ENCODE measurements around the gene TMEM98.
A peak's percentile ranks its signal among the peaks of the same experiment; 100 is the strongest.
"Not testable (repeated sequence)": the region's sequence is repeated elsewhere in the genome, so short reads cannot be mapped to it uniquely, and the experiment has no call there.

The TMEM98 gene

DNA sequence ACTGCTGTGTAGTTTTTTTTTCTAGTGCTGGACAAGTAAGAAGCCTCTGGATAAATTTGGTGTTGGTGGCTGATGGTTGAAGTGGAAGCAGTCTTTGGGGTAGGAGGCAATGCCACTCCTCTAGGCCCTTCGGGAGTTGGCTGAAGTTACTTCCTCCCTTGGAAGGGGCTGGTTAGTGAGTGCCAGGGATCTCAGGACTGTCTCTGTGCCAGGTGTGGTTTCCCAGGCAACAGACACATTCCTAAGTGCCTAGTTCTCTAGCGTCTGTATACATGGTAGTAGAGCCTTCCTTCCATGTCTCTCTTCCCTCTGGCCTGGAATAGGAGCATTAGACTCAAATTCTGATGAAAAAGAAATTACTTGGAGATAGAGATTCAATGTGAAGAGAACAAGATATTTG, 15.3 kb downstream of the TMEM98 start:
- no peak for DNase-seq (ENCODE audit: low read depth in 2 of 2)

DNA sequence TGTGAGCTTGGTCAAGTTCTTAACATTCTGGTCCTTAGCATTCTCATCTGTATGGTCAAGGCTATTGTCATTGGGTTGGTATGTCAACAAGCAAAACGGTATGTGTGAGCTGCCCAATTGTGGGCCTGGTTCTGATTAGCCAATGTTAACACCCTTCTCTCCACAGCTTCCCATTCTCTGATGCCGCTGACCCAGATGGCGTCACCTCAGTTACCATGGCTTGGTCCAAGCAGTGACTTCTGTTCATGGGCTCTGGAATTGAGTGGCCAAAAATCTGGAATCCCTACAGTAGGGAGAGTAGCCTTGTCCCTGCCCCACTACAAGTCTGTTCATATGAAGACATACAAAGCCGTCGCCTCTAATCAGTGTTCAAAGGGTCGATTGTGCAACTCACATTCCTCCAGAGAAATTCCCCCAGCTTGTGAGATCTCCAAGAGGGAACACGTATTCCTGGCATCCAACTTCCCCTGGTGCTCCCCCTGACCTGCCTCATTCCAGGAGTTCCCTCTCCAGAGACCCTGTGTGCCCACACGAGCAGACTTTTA, 15.8 kb downstream of the TMEM98 start:
- DNase-seq (ENCODE audit: low read depth in 2 of 2) = no peak

DNA sequence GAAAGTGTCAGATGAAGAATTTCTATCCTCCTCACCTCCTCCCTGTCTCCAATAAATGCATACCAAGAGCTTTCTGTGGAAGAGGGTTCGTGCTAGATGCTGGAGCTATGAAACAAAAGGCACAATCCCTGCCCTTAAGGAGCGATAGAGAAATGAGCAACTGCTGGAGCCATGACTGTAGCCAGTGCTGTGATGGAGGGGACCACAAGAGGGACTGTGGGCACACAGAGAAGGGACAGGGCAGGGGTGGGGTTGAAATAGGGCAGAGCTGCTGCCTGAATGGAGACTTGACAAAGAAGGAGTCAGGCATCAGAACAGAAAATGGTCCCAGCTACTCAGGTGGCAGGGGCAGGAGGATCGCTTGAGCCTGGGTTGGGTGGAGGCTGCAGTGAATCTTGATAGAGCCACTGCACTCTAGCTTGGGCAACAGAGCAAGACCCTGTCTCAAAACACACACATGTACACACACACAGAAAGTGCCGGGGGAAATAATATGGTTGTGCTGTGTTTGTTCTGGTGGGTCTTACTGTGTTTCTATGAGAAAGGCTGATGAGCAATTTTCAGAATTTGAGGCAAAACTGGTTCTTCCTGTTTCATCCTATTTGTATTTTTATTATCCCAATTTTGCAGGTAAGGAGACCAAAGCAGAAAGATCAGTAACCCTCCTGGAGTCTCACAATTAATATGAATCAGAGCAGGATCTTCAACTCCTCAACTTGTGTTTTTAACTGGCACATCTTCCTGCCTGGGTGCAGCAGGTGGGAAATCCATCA, 16.5 kb downstream of the TMEM98 start:
- DNase-seq (ENCODE audit: low read depth in 2 of 2) = no peak

DNA sequence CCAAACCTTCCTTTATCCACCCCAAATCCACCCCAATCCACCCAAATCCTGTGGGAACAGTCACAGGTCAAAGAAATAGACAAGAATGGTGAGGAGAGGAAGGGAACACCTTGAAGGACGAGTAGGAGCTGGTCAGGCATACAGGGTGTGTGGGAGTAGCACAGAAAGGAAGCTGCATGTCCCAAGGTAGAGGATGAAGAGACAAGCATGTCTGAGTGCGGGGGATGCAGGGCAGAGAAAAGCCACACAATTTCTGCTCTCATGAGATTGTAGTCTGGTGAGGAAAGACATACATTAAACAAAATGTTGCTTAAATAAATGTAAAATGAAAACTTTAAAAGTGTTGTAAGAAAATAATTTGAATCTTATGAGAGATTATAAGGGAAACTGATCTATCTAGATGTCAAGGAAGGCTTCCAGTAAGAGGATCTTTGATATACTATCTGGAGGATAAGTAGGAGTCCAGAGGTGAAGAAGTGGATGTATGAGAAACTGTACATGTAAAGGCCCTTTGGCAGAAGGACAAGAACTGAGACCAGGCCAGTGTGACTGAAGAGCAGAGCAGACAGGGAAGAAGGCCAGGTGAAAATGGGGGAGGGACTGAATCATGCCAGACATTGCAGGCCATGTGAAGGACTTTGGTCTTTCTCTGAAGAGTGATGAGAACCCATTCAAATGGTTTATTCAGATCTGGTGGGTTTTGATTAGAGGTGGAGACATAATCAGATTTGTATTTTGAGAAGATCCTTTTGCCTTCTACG, 18.6 kb downstream of the TMEM98 start:
- DNase-seq (ENCODE audit: low read depth in 2 of 2) = no peak

DNA sequence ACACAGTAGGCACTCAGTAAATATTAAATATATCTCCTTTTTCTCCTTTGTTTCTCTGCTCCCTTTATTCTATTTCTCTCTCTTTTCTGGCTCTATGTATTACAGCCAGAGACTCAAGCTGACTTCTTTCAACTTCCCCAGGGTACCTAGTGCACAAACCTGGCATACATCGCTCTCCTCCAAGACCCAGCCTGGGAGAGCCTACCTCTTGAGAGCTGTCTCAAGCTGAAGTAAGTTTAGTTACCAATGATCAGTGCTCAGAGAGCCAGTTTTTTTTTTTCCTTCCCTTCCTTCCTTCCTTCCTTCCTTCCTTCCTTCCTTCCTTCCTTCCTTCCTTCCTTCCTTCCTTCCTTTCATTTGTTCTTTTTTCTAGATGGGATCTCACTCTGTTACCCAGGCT, 19.8 kb downstream of the TMEM98 start:
- no peak for DNase-seq (ENCODE audit: low read depth in 2 of 2)

DNA sequence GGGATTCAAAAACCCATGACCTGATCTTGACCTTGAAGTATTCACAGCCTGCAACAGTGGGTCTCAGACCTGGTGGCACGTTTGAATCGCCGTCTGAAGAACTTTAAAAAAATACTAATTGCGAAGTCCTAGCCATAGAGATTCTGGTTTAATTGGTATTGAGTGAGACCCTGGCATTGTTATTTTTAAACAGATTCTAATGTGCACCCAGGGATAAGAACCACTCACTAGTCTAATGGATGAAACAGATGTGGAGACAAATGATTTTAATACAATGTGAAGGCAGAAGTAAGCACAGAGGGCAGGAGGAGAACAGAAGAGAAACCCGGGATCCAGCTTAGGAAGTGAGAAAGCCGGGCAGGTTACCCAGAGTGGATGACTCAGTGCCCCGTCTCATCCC, 21.2 kb downstream of the TMEM98 start:
- DNase-seq (ENCODE audit: low read depth in 2 of 2) = no peak

DNA sequence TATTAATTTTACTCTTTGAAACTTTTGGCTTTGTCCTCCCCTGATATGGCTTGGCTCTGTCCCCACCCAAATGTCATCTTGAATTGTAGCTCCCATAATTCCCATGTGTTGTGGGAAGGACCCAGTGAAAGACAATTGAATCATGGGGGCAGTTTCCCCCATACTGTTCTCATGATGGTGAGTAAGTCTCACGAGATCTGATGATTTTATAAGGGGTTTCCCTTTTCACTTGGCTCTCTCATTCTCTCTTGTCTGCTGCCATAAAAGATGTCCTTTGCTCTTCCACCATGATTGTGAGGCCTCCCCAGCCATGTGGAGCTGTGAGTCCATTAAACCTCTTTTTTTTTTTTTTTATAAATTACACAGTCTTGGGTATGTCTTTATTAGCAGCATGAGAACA, 24.5 kb downstream of the TMEM98 start:
- DNase-seq (ENCODE audit: low read depth in 2 of 2) = not testable (repeated sequence)

DNA sequence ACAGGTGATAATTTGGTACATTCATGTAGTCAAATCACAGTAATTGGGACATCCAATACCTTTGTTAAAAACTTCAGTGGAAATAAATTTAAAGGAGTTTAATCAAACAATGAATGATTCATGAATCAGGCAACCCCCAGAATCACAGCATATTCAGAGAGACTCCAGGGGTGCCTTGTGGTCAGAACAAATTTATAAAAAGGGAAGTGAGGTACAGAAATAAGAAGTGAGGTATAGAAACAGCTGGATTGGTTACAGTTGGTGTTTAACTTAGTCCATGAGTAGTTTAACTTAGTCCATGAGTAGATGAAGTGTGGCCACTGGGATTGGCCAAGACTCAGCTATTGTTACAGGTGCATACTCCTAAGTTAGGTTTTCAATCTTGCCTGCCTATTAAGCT, 25.1 kb downstream of the TMEM98 start:
- no peak for DNase-seq (ENCODE audit: low read depth in 2 of 2)

DNA sequence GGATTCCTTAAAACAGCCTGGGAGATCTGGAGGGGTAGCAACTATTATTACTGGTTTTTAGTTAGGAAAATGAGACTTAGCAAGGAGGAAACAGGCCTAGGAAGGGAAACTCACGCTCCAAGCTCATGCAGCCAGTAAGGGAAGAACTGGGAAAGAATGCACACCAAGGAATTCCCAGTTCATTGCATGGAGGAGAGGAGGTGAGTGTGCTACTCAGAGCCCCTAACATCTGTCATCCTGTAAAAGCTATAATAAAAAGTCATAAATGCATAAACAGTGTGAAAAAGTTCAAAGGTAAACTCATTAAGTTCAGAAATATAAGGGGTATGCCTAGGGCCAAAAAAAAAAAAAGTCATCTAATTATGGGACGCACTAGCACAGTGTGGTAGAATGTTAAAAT, 25.9 kb downstream of the TMEM98 start:
- no peak for DNase-seq (ENCODE audit: low read depth in 2 of 2)

DNA sequence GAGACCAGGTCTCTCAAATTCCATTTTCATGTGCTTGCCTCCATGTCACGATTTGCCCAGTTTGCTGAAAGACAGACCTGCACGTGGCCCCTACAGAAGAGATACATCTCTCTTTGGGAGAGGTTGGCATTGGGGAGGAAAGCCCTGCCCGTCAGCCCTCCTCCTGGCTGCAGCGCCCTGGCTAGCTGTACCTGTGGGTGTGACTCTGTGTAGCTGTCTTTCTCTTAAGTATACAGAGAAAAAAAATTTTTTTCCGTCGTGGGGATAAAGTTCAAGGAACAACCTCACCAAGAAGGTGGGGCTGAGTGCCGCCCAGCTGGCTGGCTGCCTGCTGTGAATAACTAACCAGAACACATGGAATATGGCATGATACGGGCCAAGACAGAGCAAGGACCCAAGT, 26.5 kb downstream of the TMEM98 start:
- no peak for DNase-seq (ENCODE audit: low read depth in 2 of 2)

DNA sequence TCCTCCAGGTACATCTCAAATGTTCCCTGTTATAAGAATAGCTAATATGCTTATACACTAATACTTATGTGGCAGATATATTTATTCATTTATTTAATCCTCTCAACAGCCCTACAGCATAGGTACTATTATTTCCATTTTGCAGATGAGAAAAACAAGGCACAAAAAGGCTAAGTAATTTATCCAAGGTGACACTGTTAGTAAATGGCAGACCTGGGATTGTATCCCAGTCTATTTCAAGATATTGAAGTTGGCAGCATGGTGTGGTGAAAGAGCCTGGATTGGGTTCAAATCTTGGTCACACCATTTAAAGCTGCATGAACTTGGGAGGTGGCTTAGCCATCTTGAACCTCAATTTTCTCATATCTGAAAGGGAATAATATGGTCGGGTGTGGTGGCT, 27.2 kb downstream of the TMEM98 start:
- DNase-seq (ENCODE audit: low read depth in 2 of 2) = no peak

DNA sequence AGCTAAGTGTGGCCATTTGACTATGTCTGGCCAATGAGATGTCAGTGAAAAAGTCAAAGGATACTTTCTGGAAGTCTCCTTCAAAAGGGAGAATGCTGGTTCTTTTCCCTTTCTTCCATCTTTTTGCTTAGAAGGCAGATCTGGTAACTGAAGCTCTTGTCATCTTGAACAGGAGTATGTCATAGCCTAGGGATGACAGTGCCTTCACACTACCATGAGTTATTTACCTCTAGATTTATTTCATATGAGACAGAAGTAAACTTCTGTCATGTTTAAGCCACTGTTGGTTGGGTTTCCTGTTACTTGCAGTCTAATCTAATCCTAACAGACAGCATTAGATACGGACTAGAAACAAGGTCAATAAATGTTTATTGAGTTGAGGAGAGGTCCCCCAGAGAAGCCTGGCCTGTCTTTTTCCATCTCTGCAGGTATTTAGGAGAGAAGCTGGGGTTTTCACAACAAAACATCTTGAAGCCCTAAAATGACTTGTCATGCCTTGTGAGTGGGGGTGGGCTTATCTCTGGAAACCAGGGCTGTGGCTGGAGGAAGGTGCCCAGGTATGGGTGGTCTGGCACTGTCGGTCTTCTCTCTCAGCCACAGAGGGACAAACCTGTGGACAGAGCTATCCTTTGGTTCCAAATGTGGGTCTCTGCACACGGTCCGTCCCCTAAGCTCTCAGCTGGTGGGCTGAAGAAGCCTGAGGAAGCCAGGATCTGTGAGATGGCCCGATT, 28.5 kb downstream of the TMEM98 start:
- no peak for DNase-seq (ENCODE audit: low read depth in 2 of 2)

DNA sequence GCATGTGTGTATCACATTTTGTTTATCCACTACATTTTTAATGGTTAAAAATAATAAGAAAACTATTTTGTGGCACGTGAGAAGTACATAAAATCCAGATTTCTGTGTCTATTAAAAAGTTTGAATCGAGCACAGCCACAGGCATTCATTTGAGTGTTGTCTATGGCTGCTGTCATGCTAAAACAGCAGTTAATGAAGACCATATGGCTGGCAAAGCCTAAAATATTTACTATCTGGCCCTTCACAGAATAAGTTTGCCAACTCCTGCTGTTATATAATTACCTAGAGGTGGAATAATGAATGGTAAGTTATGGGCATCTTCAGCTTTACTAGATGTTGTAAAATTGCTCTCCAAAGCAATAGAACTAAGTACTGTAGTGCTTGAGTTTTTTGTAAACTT, 30.5 kb downstream of the TMEM98 start:
- no peak for DNase-seq (ENCODE audit: low read depth in 2 of 2)

DNA sequence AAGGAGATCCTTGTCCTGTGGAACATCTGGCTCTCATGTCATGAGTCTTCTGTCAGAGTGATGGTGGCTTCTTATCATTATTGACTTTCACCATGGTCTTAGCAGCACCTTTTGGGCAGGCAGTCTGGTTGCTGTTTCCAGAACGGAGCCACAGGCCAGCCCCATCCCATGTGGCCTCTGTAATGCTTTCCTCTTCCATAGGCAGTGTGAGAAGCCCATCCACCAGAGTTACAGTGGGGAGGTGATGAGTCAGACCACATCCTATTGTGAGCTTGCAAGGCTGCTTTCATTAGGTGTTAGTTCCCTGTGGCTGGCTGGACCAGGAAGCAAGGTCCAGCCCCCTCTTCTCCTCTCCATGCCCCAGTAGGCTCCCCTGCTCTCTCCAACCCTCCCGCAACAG, 32.9 kb downstream of the TMEM98 start:
- DNase-seq (ENCODE audit: low read depth in 2 of 2) = no peak

DNA sequence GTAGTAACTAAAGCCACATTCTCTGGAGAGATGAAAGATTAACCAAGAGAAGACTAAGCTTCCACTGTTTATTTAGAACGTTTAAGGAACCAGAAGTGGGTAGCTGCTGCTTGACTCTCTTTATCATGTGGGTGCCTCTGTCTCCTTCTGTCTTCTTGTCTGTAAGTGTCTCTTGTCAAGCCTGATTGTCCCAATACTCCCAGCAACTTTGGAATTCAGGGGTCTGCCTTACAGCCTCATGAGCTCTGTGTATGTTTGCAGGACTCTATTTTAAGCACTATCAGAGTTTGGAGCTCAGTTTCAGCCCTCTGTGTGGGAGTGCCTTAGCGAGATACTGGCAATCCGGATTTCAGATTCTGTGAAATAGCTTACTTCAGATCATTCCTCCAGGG, 34.4 kb downstream of the TMEM98 start:
- no peak for DNase-seq (ENCODE audit: low read depth in 2 of 2)

DNA sequence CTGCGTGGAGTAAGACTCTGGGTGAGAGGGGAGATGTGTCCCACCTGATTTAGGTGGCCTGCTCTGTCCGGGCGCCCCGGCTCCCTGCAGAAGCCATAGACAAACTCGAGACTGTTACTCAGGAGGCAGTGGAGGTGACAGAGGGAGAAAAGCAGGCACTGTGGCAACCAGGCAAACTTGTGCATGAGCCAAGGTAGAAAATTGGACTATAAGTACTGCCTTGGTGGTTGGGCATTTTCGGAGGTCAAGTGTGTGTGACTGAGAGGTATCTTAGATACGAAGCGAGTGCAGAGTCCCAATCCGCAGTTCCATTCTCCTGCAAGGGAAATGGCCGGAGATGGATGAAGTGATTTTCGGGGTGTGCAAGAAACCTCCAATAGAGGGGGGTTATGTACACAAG, 36.6 kb downstream of the TMEM98 start:
- no peak for DNase-seq (ENCODE audit: low read depth in 2 of 2)

DNA sequence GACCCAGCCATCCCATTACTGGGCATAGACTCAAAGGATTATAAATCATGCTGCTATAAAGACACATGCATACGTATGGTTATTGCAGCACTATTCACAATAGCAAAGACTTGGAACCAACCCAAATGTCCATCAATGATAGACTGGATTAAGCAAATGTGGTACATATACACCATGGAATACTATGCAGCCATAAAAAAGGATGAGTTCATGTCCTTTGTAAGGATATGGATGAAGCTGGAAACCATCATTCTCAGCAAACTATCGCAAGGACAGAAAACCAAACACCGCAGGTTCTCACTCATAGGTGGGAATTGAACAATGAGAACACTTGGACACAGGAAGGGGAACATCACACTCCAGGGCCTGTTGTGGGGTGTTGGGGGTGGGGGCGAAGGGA, 41.3 kb downstream of the TMEM98 start:
- not testable (repeated sequence) for DNase-seq (ENCODE audit: low read depth in 2 of 2)

DNA sequence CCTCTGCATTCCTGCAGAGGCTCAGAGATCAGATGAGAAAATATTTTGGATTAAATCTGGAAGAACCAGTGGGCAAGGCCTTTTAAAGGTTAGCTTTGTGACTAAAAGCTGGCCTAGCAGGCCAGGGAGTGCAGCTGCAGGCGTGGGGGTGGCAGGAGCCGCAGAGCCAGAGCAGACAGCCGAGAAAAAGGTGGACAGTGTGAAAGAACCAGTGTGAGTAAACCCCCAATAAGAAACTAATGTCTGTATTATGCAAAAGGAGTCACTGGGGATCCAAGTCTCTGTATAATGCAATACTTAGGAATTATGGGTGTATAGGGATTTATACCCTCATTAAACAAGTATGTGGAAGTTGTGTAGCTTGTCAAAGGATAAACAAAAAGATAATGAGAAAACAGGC, 42.3 kb downstream of the TMEM98 start:
- no peak for DNase-seq (ENCODE audit: low read depth in 2 of 2)

DNA sequence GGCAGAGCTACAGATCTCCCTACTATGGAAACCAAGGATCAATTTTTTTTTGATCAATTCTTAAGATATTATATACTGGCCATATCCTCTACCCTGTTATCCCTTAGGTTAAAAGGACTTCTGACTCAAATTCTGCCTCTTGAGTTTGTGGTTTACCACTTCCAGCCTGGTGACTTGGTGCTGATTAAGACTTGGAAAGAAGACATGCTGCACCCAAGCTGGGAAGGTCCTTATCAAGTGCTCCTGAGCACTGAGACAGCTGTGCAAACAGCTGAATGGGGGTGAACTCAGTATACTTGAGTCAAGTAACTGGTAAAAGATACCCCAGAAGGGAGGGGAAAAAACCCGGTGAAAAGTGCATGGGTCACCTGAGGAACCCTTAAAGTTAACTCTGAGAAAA, 43.2 kb downstream of the TMEM98 start:
- DNase-seq (ENCODE audit: low read depth in 2 of 2) = peak; percentile 17 to 19

DNA sequence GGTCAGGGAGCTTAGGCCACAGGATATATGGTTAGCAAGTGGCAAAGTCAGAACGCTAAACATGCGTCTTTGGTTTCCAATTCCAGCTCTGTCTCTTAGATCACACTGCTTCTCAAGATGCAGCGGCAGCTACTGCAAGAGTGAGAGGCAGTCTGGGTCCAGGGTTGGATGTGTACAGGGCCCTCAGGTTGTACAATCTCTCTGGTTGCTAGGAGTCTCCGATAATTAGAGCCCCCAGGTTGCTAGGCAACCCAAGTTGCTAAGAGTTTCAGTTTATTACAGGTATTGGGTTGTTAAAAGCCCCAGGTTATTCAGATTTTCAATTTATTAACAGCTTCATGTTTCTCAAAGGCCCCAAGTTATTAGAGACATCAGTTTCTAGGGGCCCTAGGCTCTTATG, 48.2 kb downstream of the TMEM98 start:
- DNase-seq (ENCODE audit: low read depth in 2 of 2) = no peak

DNA sequence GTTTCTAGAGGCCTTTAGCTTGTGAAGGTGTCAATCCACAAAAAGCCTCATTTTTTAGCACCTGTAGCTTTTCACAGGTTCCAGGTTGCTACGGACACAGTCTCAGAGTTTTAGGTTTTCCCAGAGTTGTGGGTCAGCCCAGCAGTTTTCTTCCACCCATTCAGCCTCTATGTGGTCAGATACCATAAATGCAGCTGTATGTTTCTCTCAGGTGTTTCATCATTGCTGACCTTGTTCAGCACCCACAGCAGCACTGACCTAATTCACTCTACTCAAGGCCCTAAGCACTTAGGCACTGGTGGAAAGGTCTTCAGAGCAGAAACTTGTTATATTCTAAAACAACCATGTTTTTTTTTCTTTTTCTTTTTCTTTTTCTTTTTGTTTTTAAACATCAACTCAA, 48.7 kb downstream of the TMEM98 start:
- DNase-seq (ENCODE audit: low read depth in 2 of 2) = no peak

DNA sequence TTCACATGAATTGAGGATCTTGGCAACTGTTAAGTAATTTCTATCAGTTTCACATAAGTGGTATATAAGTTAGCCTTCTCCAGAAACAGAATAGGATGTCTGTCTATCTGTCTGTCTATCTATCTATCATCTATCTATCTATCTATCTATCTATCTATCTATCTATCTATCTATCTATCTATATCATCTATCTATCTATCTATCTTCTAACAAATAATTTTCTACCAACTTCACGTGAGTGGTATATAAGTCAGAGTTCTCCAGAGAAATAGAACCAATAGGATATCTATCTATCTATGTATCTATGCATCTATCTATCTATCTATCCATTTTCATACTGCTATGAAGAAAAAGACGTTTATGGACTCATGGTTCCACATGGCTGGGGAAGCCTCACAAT, 52.3 kb downstream of the TMEM98 start:
- no peak for DNase-seq (ENCODE audit: low read depth in 2 of 2)

DNA sequence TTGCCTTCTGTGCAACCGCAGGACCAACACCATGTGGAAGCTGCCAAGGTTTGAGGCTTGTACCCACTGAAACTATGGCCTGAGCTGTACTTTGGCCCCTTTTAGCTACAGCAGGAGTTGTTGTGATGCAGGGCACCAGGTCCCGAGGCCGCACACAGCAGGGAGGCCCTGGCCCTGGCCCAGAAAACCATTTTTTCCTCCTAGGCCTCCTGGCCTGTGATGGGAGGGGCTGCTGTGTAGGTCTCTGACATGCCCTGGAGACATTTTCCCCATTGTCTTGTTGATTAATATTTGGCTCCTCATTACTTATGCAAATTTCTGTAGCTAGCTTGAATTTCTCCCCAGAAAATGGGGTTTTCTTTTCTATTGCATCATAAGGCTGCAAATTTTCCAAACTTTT, 53.7 kb downstream of the TMEM98 start:
- DNase-seq (ENCODE audit: low read depth in 2 of 2) = not testable (repeated sequence)
